H9 (cell line): ENCODE data around the gene CXXC1. TPM values are rescaled to one million over a fixed set of nuclear protein-coding genes. Genes with fewer than 3 reads are reported as not detected.

Experiments used
- DNase-seq: peaks from one replicate; pipeline ENCODE4 v3.0.0-alpha.2; 2017
- H2AFZ ChIP-seq: one replicate; pipeline ENCODE4 v1.6.1; 2013; ENCODE audit warnings: mild to moderate bottlenecking, low read length, control low read depth, moderate library complexity
- H2AK5ac ChIP-seq: 2 replicates; pipeline ENCODE4 v1.6.1; 2013; ENCODE audit warnings: low read length, control low read depth, mixed read lengths; ENCODE audit not compliant: insufficient read length
- H2BK120ac ChIP-seq: one replicate; pipeline ENCODE4 v1.6.1; 2013; ENCODE audit warnings: low read depth, mild to moderate bottlenecking, low read length, control low read depth, inconsistent platforms; ENCODE audit not compliant: poor library complexity, severe bottlenecking
- H2BK12ac ChIP-seq: 2 replicates; pipeline ENCODE4 v1.6.1; 2013; ENCODE audit warnings: low read length, control low read depth, mixed read lengths, low read depth; ENCODE audit not compliant: insufficient read length
- H2BK15ac ChIP-seq: 2 replicates; pipeline ENCODE4 v1.6.1; 2013; ENCODE audit warnings: low read depth, low read length, control low read depth
- H2BK20ac ChIP-seq: one replicate; pipeline ENCODE4 v1.6.1; 2013; ENCODE audit warnings: low read depth, mild to moderate bottlenecking, low read length, control low read depth, inconsistent platforms; ENCODE audit not compliant: poor library complexity, severe bottlenecking
- H2BK5ac ChIP-seq: 2 replicates; pipeline ENCODE4 v1.6.1; 2013; ENCODE audit warnings: low read length, control low read depth, mixed read lengths; ENCODE audit not compliant: insufficient read length
- H3K14ac ChIP-seq: 2 replicates; pipeline ENCODE4 v1.6.1; 2013; ENCODE audit warnings: low read length, control low read depth; ENCODE audit not compliant: insufficient read depth
- H3K18ac ChIP-seq: 2 replicates; pipeline ENCODE4 v1.6.1; 2013; ENCODE audit warnings: low read depth, mild to moderate bottlenecking, mixed read lengths, low read length, control low read depth; ENCODE audit not compliant: insufficient read length
- H3K23ac ChIP-seq: 2 replicates; pipeline ENCODE4 v1.6.1; 2013; ENCODE audit warnings: low read length, control low read depth, mixed read lengths, low read depth; ENCODE audit not compliant: insufficient read length
- H3K23me2 ChIP-seq: 2 replicates; pipeline ENCODE4 v1.6.1; 2013; ENCODE audit warnings: low read depth, mild to moderate bottlenecking, mixed read lengths, low read length, control low read depth; ENCODE audit not compliant: insufficient read length, poor library complexity, severe bottlenecking
- H3K27ac ChIP-seq: 2 replicates; pipeline ENCODE4 v1.5.1; 2013; ENCODE audit warnings: low read length, control low read depth, mixed read lengths, low read depth; ENCODE audit not compliant: insufficient read length
- H3K27me3 ChIP-seq: 2 replicates; pipeline ENCODE4 v1.6.1; 2013; ENCODE audit warnings: low read length, control low read depth, inconsistent platforms; ENCODE audit not compliant: insufficient read depth
- H3K4ac ChIP-seq: 2 replicates; pipeline ENCODE4 v1.6.1; 2013; ENCODE audit warnings: low read depth, mild to moderate bottlenecking, control low read depth, inconsistent platforms, low read length, moderate library complexity
- H3K4me1 ChIP-seq: 2 replicates; pipeline ENCODE4 v1.6.1; 2013; ENCODE audit warnings: low read length, control low read depth, inconsistent platforms; ENCODE audit not compliant: insufficient read depth
- H3K4me2 ChIP-seq: 2 replicates; pipeline ENCODE4 v1.6.1; 2013; ENCODE audit warnings: low read length, control low read depth, mixed read lengths; ENCODE audit not compliant: insufficient read length, insufficient read depth
- H3K56ac ChIP-seq: 2 replicates; pipeline ENCODE4 v1.6.1; 2013; ENCODE audit warnings: low read depth, mild to moderate bottlenecking, mixed read lengths, low read length, control low read depth; ENCODE audit not compliant: insufficient read length
- H3K79me1 ChIP-seq: 2 replicates; pipeline ENCODE4 v1.6.1; 2013; ENCODE audit warnings: low read depth, mild to moderate bottlenecking, moderate library complexity, low read length, control low read depth, inconsistent platforms; ENCODE audit not compliant: insufficient read depth, poor library complexity, severe bottlenecking
- H3K79me2 ChIP-seq: 2 replicates; pipeline ENCODE4 v1.6.1; 2013; ENCODE audit warnings: low read length, control low read depth, inconsistent platforms; ENCODE audit not compliant: insufficient read depth
- H3K9ac ChIP-seq: 2 replicates; pipeline ENCODE4 v1.6.1; 2013; ENCODE audit warnings: low read length, control low read depth, mixed read lengths; ENCODE audit not compliant: insufficient read length; ENCODE audit errors: extremely low read depth
- H3K9me3 ChIP-seq: one replicate; pipeline ENCODE4 v1.6.1; 2013; ENCODE audit warnings: low read depth, low read length, inconsistent platforms; ENCODE audit not compliant: control insufficient read depth
- H3T11ph ChIP-seq: one replicate; pipeline ENCODE4 v1.6.1; 2013; ENCODE audit warnings: mild to moderate bottlenecking, low read length, control low read depth, inconsistent platforms
- H4K20me1 ChIP-seq: one replicate; pipeline ENCODE4 v1.6.1; 2013; ENCODE audit not compliant: control insufficient read depth, insufficient read length, insufficient read depth
- H4K5ac ChIP-seq: 2 replicates; pipeline ENCODE4 v1.6.1; 2013; ENCODE audit warnings: low read depth, mild to moderate bottlenecking, mixed read lengths, low read length, control low read depth; ENCODE audit not compliant: insufficient read length
- H4K8ac ChIP-seq: replicated peaks from 2 replicates; pipeline ENCODE4 v1.6.1; 2013; ENCODE audit warnings: low read length, control low read depth, mixed read lengths, low read depth; ENCODE audit not compliant: insufficient read length
- H4K91ac ChIP-seq: 2 replicates; pipeline ENCODE4 v1.6.1; 2013; ENCODE audit warnings: low read depth, mild to moderate bottlenecking, moderate library complexity, mixed read lengths, low read length, control low read depth; ENCODE audit not compliant: insufficient read length
- H3K27ac Mint-ChIP-seq, 3 experiments: 2 replicates in 2 of 3; 3 replicates in 1 of 3; pipeline ENCODE4 v1.8.0; 2020 to 2021; ENCODE audit warnings: mixed read lengths in 3 of 3, mild to moderate bottlenecking in 1 of 3, moderate library complexity in 1 of 3
- H3K27me3 Mint-ChIP-seq: 2 replicates; pipeline ENCODE4 v1.8.0; 2021; ENCODE audit warnings: low read depth, mild to moderate bottlenecking, moderate library complexity, mixed read lengths
- H3K36me3 Mint-ChIP-seq, 3 experiments: 2 replicates in 2 of 3; 3 replicates in 1 of 3; pipeline ENCODE4 v1.8.0; 2020 to 2021; ENCODE audit warnings: low read depth in 3 of 3, mixed read lengths in 3 of 3; ENCODE audit not compliant: insufficient read depth in 1 of 3
- H3K4me1 Mint-ChIP-seq, 2 experiments: 2 replicates each; pipeline ENCODE4 v1.8.0; 2020; ENCODE audit warnings: mixed read lengths in 2 of 2
- H3K4me3 Mint-ChIP-seq, 2 experiments: 2 replicates in 1 of 2; 3 replicates in 1 of 2; pipeline ENCODE4 v1.8.0; 2020 to 2021; ENCODE audit warnings: mild to moderate bottlenecking in 2 of 2, mixed read lengths in 2 of 2, moderate library complexity in 1 of 2
- H3K9me3 Mint-ChIP-seq, 2 experiments: 2 replicates in 1 of 2; 3 replicates in 1 of 2; pipeline ENCODE4 v1.8.0; 2020; ENCODE audit warnings: mild to moderate bottlenecking in 2 of 2, mixed read lengths in 2 of 2, moderate library complexity in 1 of 2
- CTCF ChIP-seq: fragments of 200-600 bp; sonication (generic); conservative IDR thresholded peaks from 3 replicates; pipeline ENCODE4 v1.8.0; 2021; ENCODE audit warnings: antibody characterized with exemption, mild to moderate bottlenecking
- WGBS: extraction: QIAGEN DNeasy Blood & Tissue Kit; methylation state at CpG from one replicate; pipeline ENCODE4 v1.1.7; 2013; ENCODE audit warnings: missing lambda C conversion rate, low lambda C conversion rate, mixed read lengths; ENCODE audit not compliant: insufficient read length; ENCODE audit errors: extremely low coverage; 5-methylcytosine and 5-hydroxymethylcytosine counted together
- total RNA-seq: library from RNA; stranded (reverse); gene quantifications from 2 replicates; pipeline ENCODE4 v1.2.1, GENCODE V29; 2021

CXXC1 gene
- total RNA-seq, 1 experiment from 2014 or later: 95.9 TPM

- no peak overlapping the region for H3T11ph ChIP-seq
- H3K4me3 Mint-ChIP-seq: peak overlapping the region; percentile 95 to 98
- no peak for DNase-seq
- H3K4me1 ChIP-seq: no peaks in the 10 kb centered on the region
- peak overlapping the region; percentile 83 for H3K4me2 ChIP-seq
- no peak overlapping the region for H4K8ac ChIP-seq
- no peak overlapping the region for H3K23ac ChIP-seq
- H3K9me3 ChIP-seq: no peaks in the 10 kb centered on the region
- H3K27me3 Mint-ChIP-seq: no peaks in the 10 kb centered on the region
- peak overlapping the region in 1 of 3 experiments; percentile 82; a peak in 3 of 7 replicates for H3K27ac Mint-ChIP-seq
- no peak overlapping the region for H3K18ac ChIP-seq
- H4K91ac ChIP-seq: no peak overlapping the region
- no peaks in the 10 kb centered on the region; a peak in 1 of 5 replicates for H3K9me3 Mint-ChIP-seq
- H2BK120ac ChIP-seq: no peak overlapping the region
- H3K4me1 Mint-ChIP-seq: peaks cover 17 to 23% of the 10 kb centered on the region in 2 experiments
- peaks cover 13% of the 10 kb centered on the region for H3K23me2 ChIP-seq
- no peak overlapping the region for H2AK5ac ChIP-seq
- H2AFZ ChIP-seq: no peak overlapping the region
- no peaks in the 10 kb centered on the region for H4K20me1 ChIP-seq
- H2BK20ac ChIP-seq: no peak overlapping the region
- no peak overlapping the region for H2BK5ac ChIP-seq
- H3K27ac ChIP-seq: no peak overlapping the region
- no peak overlapping the region for H2BK12ac ChIP-seq
- no peak overlapping the region for H2BK15ac ChIP-seq
- peaks cover 36 to 54% (median 53%) of the 10 kb centered on the region in 3 experiments; a peak in 6 of 7 replicates for H3K36me3 Mint-ChIP-seq
- TF ChIP-seq CTCF: no peak
- H4K5ac ChIP-seq: no peak overlapping the region
- no peaks in the 10 kb centered on the region; the same call in 1 of the 2 replicates for H3K79me2 ChIP-seq
- H3K27me3 ChIP-seq: no peaks in the 10 kb centered on the region
- H3K56ac ChIP-seq: no peak overlapping the region
- no peak overlapping the region for H3K14ac ChIP-seq
- WGBS: no CpG with 5 or more reads among the region's 35 CpGs
- no peak overlapping the region for H3K4ac ChIP-seq
- no peak overlapping the region for H3K9ac ChIP-seq
- no peaks in the 10 kb centered on the region for H3K79me1 ChIP-seq
These were observed 5.4 kb downstream of the CXXC1 start for GRCh38 chr18:50281972-50282520.
